Measurements from ENCODE around the gene GPR31.
A peak's percentile ranks its signal among the peaks of the same experiment; 100 is the strongest.

Gene GPR31

DNA sequence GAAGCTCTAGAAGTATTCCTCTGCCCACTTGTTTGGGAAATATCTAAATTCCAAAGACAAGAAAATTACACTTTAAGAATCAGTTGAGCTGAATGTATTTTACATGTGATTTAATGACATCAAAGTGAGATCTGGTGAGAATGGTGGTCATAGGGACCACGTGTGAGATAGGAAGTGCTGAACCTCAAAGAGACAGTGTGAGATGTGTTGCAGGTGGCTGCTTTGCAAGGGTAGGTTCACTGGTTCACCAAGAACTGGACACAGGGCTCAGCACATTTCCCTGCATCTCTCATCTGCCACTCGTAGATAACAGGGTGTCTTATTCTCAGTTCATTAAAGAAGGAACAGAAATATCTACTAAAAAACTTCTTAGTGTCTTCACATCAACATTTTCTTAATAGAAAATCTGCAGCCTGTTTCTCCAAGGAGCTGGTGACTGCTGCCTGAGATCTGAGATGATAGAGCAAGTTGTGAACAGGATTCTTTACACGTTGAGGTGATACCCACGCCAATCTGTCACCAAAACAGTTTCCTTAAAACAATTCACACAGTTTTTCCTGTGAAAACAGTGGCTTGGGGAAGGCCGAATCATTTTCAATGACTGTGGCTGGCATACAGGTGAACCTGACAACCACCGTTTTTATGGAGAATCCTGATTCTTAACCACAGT, 27.6 kb downstream of the GPR31 start:
- Histone ChIP-seq H3K4me3 (ENCODE audit: insufficient read depth, low read depth, low read length, poor library complexity, severe bottlenecking) (no peak overlapping the region), H3K27ac (ENCODE audit: insufficient read depth, low read length, poor library complexity, severe bottlenecking) (peak overlapping the region; percentile 52), H3K4me1 (ENCODE audit: control insufficient read depth, insufficient read depth, low read length, poor library complexity, severe bottlenecking) (peaks cover 11% of the 10 kb centered on the region), H3K9me3 (ENCODE audit: control insufficient read depth, low read length) (no peaks in the 10 kb centered on the region), H3K27me3 (replicated peaks; ENCODE audit: control insufficient read depth, insufficient read depth, low read length, poor library complexity, severe bottlenecking) (no peaks in the 10 kb centered on the region), H3K36me3 (ENCODE audit: control insufficient read depth, insufficient read depth, low read length) (peaks cover 7% of the 10 kb centered on the region)
- DNase-seq: no peak

DNA sequence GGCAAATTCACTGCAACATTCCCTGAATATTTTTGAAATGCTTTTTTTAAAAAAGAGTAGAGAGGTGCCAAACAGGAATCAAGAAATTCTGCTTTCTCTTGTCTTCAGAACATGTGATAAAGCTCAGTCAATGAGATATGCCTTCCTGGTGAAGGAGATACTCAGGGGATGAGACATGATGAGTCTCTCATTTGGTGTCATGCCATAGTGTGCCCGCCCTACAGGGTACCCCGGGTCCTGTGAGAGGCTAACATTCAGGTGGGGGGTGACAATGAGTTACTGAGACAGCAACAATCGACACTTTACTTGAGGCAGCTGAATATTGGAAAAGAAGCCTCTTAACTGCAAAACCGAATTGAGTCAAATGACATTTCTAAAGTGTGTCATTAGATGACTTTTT, 28.2 kb downstream of the GPR31 start:
- peaks cover 17% of the 10 kb centered on the region for H3K4me1 ChIP-seq (ENCODE audit: control insufficient read depth, insufficient read depth, low read length, poor library complexity, severe bottlenecking)
- no peak for DNase-seq
- no peaks in the 10 kb centered on the region for H3K27me3 ChIP-seq (replicated peaks; ENCODE audit: control insufficient read depth, insufficient read depth, low read length, poor library complexity, severe bottlenecking)
- no peak overlapping the region for H3K27ac ChIP-seq (ENCODE audit: insufficient read depth, low read length, poor library complexity, severe bottlenecking)
- H3K36me3 ChIP-seq (ENCODE audit: control insufficient read depth, insufficient read depth, low read length): peaks cover 4% of the 10 kb centered on the region
- H3K4me3 ChIP-seq (ENCODE audit: insufficient read depth, low read depth, low read length, poor library complexity, severe bottlenecking): no peak overlapping the region
- no peaks in the 10 kb centered on the region for H3K9me3 ChIP-seq (ENCODE audit: control insufficient read depth, low read length)

DNA sequence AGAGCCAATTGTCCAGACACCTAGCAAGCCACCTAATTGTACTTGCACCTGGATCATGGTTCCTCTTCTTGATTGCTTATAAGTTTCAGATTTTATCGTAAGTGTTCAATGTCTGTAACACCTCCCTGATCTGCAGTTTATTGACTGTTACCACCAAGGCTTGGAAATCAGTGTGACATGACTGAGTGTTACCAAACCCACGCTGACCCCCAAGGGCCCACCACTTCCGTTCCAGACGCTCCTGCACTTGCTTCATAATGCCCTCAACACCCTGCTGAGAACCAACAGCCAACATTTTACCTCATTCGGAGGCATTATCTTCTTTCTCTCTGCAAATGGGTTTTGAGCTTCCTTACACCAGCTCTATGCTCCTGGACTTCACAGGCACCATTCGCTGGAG, 28.6 kb downstream of the GPR31 start:
- H3K36me3 ChIP-seq (ENCODE audit: control insufficient read depth, insufficient read depth, low read length): peaks cover 4% of the 10 kb centered on the region
- no peaks in the 10 kb centered on the region for H3K27me3 ChIP-seq (replicated peaks; ENCODE audit: control insufficient read depth, insufficient read depth, low read length, poor library complexity, severe bottlenecking)
- peaks cover 18% of the 10 kb centered on the region for H3K4me1 ChIP-seq (ENCODE audit: control insufficient read depth, insufficient read depth, low read length, poor library complexity, severe bottlenecking)
- H3K9me3 ChIP-seq (ENCODE audit: control insufficient read depth, low read length): no peaks in the 10 kb centered on the region
- H3K4me3 ChIP-seq (ENCODE audit: insufficient read depth, low read depth, low read length, poor library complexity, severe bottlenecking): no peak overlapping the region
- DNase-seq: no peak
- no peak overlapping the region for H3K27ac ChIP-seq (ENCODE audit: insufficient read depth, low read length, poor library complexity, severe bottlenecking)

DNA sequence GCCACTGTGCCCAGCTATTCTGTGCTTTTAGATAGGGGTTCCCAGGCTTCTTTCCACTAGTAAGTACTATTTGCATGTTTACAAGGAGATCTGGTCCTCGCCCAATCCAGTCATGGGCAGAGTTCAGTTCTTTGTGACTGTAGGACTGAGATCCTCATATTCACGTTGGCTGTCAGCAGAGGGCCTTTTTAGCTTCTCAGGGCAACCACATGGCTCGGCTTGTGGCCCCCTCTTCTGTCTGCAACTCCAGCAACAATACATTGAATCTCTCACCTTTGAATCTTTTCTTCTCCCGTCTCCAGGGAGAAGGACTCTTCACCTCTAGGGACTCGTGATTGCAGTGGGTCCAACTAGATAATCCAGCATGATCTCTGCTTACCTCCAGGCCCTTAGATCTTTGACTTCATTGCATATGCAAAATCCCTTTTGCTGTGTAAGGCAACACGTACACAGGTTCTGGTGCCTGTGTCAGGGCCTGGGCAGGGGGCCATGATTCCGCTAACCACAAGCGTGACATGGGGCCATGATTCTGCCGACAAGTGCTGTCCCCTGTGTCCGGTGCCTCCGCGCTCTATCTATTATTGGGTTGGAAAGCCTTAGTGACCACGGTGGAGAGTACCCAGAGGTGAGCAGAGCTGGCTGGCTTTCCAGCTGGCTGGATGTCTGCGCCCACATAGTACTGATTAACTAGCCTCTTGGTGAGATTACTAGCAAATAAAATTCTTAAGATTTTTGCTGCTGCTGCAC, 29.8 kb downstream of the GPR31 start:
- DNase-seq: no peak
- Histone ChIP-seq H3K9me3 (ENCODE audit: control insufficient read depth, low read length) (no peaks in the 10 kb centered on the region), H3K36me3 (ENCODE audit: control insufficient read depth, insufficient read depth, low read length) (peaks cover 4% of the 10 kb centered on the region), H3K4me3 (ENCODE audit: insufficient read depth, low read depth, low read length, poor library complexity, severe bottlenecking) (no peak overlapping the region), H3K27me3 (replicated peaks; ENCODE audit: control insufficient read depth, insufficient read depth, low read length, poor library complexity, severe bottlenecking) (no peaks in the 10 kb centered on the region), H3K27ac (ENCODE audit: insufficient read depth, low read length, poor library complexity, severe bottlenecking) (no peak overlapping the region), H3K4me1 (ENCODE audit: control insufficient read depth, insufficient read depth, low read length, poor library complexity, severe bottlenecking) (peaks cover 29% of the 10 kb centered on the region)

DNA sequence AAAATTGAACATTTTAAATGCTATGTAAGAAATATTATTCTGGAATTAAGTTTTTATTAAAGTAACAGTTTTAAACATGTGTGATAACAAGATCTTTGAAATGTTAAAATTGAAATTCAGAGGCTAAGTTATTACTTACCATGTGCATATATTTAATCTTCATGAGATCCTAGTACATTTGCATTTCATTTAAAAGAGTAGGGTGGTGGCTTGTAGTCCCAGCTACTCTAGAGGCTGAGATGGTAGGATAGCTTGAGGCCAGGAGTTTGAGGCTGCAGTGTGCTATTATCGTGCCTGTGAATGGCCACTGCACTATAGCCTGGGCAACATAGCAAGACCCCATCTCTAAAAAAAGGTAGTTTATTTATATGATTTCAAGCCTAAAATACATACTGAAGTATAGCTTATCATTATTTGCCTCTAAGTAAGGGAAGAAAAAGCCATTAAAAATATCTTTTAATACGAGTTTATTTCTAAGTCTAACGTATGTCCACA, 31.9 kb downstream of the GPR31 start:
- no peaks in the 10 kb centered on the region for H3K27me3 ChIP-seq (replicated peaks; ENCODE audit: control insufficient read depth, insufficient read depth, low read length, poor library complexity, severe bottlenecking)
- peaks cover 49% of the 10 kb centered on the region for H3K4me1 ChIP-seq (ENCODE audit: control insufficient read depth, insufficient read depth, low read length, poor library complexity, severe bottlenecking)
- no peak overlapping the region for H3K4me3 ChIP-seq (ENCODE audit: insufficient read depth, low read depth, low read length, poor library complexity, severe bottlenecking)
- H3K9me3 ChIP-seq (ENCODE audit: control insufficient read depth, low read length): no peaks in the 10 kb centered on the region
- no peak for DNase-seq
- peaks cover 4% of the 10 kb centered on the region for H3K36me3 ChIP-seq (ENCODE audit: control insufficient read depth, insufficient read depth, low read length)
- no peak overlapping the region for H3K27ac ChIP-seq (ENCODE audit: insufficient read depth, low read length, poor library complexity, severe bottlenecking)

DNA sequence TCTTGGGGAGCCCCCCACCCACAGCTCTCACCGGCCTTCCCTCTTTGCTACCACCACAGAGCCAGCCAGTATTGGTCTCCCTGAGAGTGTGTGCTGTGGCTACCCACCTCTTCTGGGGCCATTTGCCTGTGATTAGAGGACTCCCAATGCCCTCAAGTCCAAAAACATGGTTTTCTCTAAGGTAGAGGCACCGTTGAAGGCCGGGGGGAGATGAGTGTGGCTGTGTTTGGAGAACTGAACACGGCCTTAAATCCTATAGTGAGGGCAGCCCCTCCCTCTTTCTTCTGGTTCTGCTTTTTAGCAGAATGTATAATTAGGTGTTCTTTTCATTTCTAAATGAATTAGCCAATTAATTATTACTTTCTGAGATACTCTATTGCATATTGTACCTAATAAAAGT, 32.4 kb downstream of the GPR31 start:
- H3K4me3 ChIP-seq (ENCODE audit: insufficient read depth, low read depth, low read length, poor library complexity, severe bottlenecking): no peak overlapping the region
- DNase-seq: no peak
- H3K27ac ChIP-seq (ENCODE audit: insufficient read depth, low read length, poor library complexity, severe bottlenecking): no peak overlapping the region
- no peaks in the 10 kb centered on the region for H3K9me3 ChIP-seq (ENCODE audit: control insufficient read depth, low read length)
- H3K4me1 ChIP-seq (ENCODE audit: control insufficient read depth, insufficient read depth, low read length, poor library complexity, severe bottlenecking): peaks cover 52% of the 10 kb centered on the region
- H3K27me3 ChIP-seq (replicated peaks; ENCODE audit: control insufficient read depth, insufficient read depth, low read length, poor library complexity, severe bottlenecking): no peaks in the 10 kb centered on the region
- H3K36me3 ChIP-seq (ENCODE audit: control insufficient read depth, insufficient read depth, low read length): peaks cover 4% of the 10 kb centered on the region

DNA sequence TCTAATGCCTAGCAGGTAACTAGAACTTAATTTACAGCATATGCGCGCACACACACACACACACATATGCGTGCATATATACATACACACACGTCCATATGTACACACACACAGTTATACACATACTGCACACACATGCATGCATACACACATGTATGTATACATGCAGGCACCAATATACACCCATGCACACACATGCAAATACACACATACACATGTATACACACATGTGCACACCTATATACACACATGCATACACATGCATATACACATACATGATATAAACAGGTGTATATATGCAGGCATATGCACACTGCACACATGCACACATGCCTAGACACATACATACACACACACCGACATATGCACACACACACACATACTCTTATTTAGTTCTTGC, 33.0 kb downstream of the GPR31 start:
- no peak overlapping the region for H3K4me3 ChIP-seq (ENCODE audit: insufficient read depth, low read depth, low read length, poor library complexity, severe bottlenecking)
- peaks cover 58% of the 10 kb centered on the region for H3K4me1 ChIP-seq (ENCODE audit: control insufficient read depth, insufficient read depth, low read length, poor library complexity, severe bottlenecking)
- no peaks in the 10 kb centered on the region for H3K9me3 ChIP-seq (ENCODE audit: control insufficient read depth, low read length)
- no peak overlapping the region for H3K27ac ChIP-seq (ENCODE audit: insufficient read depth, low read length, poor library complexity, severe bottlenecking)
- H3K27me3 ChIP-seq (replicated peaks; ENCODE audit: control insufficient read depth, insufficient read depth, low read length, poor library complexity, severe bottlenecking): no peaks in the 10 kb centered on the region
- peaks cover 4% of the 10 kb centered on the region for H3K36me3 ChIP-seq (ENCODE audit: control insufficient read depth, insufficient read depth, low read length)
- DNase-seq: no peak

DNA sequence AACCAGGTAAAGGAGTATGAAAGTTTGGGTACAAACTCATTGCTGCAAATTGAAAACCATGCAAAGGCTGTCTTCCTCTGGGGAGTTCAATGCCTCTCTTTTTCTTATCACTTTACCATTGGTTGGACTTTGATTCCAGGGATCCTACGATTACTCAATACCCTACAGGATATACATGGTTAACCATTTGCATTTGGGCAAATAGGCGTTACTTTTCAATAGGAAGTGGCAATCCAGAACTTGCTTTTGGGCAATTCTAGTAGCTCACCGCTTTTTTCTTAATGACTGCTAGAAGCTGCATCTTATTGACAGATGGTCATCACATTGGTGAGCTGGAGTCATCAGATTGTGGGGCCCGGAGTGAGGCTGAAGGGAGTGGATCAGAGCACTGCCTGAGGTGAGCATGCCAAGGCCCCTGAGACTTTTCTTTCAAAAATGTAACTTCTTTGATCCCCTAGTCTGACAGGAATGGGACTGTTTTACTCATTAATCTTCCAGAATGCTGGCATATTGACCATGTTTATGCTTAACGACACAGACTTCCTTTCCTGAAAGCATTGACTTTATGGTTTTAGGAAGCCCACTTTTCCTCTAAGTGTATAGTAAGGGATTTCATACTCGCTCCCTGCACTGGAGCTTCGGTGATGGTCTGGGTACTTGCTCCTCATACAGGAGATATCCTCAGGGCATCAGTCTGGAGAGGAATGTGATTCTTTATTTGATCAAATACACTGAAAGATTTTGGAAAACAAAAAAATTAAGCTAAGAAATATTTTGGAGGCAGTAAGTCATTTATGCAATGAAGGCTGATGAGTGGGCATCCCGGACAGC, 34.7 kb downstream of the GPR31 start, which contains the start of gene CCR6:
TSS of gene CCR6 (plus strand) at position 270 of the 831 bp plus-strand sequence. CDS start 13,039 bp downstream, outside the sequence.
- Histone ChIP-seq H3K4me3 (ENCODE audit: insufficient read depth, low read depth, low read length, poor library complexity, severe bottlenecking) (peak within 1 kb of the TSS; percentile 20), H3K27me3 (replicated peaks; ENCODE audit: control insufficient read depth, insufficient read depth, low read length, poor library complexity, severe bottlenecking) (no peaks in the 10 kb centered on the region), H3K9me3 (ENCODE audit: control insufficient read depth, low read length) (no peaks in the 10 kb centered on the region), H3K36me3 (ENCODE audit: control insufficient read depth, insufficient read depth, low read length) (peaks cover 4% of the 10 kb centered on the region), H3K27ac (ENCODE audit: insufficient read depth, low read length, poor library complexity, severe bottlenecking) (peak within 1 kb of the TSS; percentile 62), H3K4me1 (ENCODE audit: control insufficient read depth, insufficient read depth, low read length, poor library complexity, severe bottlenecking) (peaks cover 73% of the 10 kb centered on the region)
- DNase-seq: no peak

DNA sequence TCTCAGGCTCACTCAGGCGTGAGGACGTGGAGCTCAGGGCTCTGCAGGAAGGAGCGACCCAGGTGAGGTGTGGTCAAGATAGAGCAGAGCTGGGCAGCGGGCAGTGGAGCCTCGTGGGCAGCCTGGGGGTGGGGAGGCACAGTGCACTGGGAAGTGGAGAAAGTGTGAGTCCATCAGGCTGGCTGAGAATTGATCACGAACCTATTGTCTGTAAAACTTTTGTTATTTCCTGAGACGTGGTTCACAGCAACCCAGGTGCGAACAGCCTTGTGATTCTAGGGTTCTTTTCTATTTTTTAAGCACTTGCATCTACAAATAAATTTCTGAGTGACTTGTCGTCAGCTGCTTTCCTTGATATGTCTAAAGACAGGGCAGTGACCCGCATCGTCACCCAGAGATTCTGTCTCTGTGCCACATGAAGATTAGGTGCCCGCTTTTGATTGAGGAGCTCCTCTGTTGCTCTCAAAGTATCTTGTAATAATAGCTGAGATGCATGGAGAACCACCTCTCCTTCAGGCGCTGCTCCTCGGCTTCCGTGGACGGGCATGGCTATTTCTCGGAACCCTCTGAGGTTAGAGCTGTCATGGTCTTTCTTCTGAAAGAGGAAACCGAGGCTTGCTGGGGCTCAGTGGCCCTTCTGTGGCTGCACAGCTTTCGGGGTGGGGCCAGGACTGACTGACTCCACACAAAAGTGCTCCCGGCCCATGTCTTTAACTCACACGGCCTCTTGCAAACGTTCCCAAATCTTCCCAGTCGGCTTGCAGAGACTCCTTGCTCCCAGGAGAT, 35.5 kb downstream of the GPR31 start:
- H3K9me3 ChIP-seq (ENCODE audit: control insufficient read depth, low read length): no peaks in the 10 kb centered on the region
- peak overlapping the region; percentile 20 for H3K4me3 ChIP-seq (ENCODE audit: insufficient read depth, low read depth, low read length, poor library complexity, severe bottlenecking)
- peak overlapping the region; percentile 62 for H3K27ac ChIP-seq (ENCODE audit: insufficient read depth, low read length, poor library complexity, severe bottlenecking)
- H3K4me1 ChIP-seq (ENCODE audit: control insufficient read depth, insufficient read depth, low read length, poor library complexity, severe bottlenecking): peaks cover 73% of the 10 kb centered on the region
- H3K36me3 ChIP-seq (ENCODE audit: control insufficient read depth, insufficient read depth, low read length): peaks cover 4% of the 10 kb centered on the region
- DNase-seq: no peak
- H3K27me3 ChIP-seq (replicated peaks; ENCODE audit: control insufficient read depth, insufficient read depth, low read length, poor library complexity, severe bottlenecking): no peaks in the 10 kb centered on the region
